Activated CD8-positive, alpha-beta memory T cell treated with anti-CD3 and anti-CD28 coated beads for 24 hours (primary cell): ENCODE data around the gene HAAO.

Experiments
- DNase-seq: peaks from one replicate; pipeline ENCODE4 v3.0.0-alpha.2; 2020

HAAO gene

DNA sequence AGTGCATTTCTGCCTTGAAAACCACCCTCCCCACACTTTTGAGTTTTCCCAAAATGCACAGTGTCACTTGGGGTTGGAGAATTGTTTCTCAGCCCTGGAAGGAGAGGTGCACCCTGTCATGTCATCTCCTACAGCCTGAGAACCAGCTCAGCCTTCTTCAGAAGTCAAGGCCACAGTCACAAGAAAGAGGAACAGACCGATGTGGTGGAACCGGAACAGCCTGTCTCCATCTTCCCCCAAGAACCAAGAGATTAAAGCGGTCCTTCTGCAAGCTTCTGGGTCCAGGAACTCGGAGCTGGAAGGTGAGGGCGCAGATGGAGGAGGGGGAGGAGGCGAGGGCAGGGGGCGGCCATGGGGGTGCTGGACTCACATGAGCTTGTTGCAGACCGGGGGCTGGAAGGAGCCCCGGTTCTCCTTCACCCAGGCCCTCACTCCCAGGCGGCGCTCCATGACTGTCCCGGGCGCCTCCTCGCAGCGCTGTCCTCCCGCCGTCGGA is 248 bp downstream of the HAAO start:
- DNase-seq: peak; percentile 71

DNA sequence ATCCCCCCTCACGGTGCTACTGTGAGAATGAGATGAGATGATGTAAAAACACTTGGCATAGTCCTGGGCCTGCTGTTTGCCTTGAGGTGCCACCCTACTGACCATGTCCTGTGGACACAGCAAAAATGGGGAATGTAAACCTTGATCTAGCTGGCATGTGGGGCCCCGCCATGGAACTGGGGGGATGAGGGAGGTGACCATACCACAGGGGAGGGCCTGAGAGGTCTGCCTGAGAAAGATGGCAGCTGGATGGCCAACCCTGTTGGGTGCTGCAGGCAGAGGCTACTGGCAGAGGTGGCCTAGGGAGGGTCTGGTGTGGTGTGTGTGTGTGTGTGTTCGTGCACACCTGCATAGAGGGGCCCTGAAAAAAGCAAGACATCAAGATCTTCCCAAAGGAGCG is 777 bp downstream of the HAAO start:
- no peak for DNase-seq

- peak; percentile 49 for DNase-seq
Observed at GRCh38 chr2:42789751-42790150, 2.6 kb downstream of the HAAO start.

GRCh38 chr2:42788882-42789281 is 3.5 kb downstream of the HAAO start:
- DNase-seq: peak; percentile 30

DNA sequence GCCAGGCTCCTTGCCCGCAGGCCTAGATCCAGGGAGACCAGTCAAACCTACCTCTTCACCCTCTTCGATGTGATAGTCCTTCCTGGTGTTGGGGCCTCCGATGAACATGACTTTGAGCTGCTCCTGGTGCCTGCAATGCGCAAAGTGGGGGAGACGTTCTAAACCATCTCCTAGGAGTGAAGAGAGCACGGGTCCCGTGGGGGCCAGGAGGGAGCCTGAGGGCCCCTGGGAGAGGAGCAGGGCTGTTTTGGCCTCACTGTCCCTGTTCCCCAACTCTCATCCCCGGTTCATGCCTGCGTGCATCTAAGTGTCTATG is 3.9 kb downstream of the HAAO start:
- DNase-seq: peak; percentile 53

GRCh38 chr2:42787788-42788477 is 4.5 kb downstream of the HAAO start:
- DNase-seq: peak; percentile 43

DNA sequence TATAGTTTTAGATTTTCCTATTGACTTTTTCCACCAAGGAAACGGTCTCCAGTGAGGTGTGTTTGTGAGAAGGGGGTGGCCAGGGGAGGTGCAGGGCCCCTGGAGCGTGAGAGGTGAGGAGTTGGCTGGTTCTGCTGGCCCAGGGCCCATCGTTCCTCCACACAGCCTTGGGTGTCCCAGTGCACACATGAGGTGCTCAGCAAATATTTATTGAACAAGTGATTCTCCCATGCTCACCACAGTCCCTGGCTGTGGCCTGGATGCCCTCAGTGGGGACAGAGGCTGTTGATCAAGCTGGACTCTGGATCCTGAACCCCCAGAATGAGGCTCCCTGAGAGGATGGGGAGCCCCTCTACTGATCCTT is 5.0 kb downstream of the HAAO start:
- peak; percentile 48 for DNase-seq

DNA sequence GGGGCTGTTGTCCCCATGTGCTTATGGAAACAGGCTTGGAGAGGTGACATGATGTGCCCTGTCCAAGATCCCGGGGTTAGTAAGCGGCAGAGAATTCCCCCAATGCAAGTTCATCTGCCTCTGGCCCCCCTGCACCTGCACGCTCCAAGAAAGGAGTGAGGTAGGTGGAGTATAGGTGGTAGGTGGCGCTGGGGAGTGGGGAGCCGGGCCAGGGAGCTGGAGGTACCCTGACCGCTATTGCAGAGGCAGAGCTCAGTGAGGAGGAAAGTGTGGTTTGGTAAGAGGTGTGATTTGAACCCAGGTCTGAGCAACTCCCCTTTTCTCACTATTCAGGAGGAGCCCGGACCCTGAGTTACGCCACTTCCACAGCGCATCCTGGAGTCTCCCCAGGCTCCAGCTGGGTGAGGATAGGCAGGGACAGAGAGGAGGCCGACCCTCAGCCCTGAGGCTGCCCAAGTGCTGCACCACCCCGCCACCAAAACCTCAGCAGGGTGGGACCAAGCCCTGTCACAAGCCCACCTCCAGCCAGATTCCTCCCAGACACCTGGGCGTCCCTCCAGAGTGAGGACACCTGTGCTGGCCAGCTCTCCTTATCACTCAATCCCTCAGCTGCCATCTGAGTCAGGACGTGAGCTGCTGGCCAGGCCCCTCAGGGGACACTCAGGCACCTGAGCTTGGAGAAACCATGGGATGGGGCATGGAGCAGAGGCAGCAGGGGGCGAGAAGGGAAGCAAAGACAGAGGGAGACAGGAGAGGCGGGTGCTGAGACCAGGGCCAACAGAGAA is 5.6 kb downstream of the HAAO start:
- peak; percentile 49 for DNase-seq

DNA sequence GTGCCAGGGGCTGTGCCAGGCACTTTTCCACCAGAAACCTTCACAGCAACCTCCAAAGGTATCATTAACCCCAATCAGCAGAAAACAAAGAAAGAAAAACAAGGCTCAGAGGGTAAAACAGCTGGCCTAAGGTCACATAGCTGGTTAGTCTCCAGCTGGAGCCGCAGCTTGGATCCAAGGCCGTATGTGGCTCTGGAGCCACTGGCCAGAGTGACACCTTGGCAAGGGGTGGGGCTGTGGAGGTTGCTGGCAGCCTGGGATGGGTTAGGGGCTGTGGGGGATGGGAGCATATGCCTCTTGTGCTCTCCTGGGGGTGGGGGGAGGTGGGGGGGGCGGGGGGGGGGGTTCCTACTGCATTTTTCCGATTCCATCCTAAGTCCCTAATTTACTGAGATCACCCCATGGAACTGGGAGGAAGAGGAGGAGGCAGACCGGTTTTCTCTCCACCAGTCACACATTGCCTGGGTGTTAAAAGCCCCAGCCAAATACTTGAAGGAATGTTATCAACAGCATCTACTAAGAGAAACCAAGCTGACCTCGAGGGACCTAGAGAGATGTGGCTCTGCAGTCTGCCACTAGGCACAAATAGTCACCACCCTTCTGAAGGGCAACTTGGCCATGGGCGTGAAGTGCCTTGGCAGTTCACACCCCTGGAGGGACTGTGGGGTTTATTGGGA is 8.0 kb downstream of the HAAO start:
- DNase-seq: peak; percentile 40

DNA sequence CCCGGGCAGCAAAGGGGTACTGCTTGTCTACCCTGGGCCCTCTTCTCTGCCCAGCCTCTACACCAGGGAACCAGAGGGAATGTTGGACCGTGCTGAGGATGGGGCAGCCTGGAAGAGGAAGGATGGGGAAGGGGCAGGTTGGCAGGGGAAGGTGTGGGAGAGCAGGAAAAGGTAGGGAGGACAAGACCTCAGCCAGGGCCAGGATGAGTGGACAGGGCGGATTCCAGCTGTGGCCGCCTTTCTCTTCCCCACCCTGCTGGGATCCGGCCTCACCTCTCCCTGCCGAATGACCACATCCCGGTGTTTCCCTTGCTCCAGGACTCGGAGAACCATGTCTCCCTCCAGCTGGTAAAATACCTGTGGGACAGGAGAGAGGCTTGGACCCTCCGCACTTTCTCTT is 8.9 kb downstream of the HAAO start:
- DNase-seq: no peak

DNA sequence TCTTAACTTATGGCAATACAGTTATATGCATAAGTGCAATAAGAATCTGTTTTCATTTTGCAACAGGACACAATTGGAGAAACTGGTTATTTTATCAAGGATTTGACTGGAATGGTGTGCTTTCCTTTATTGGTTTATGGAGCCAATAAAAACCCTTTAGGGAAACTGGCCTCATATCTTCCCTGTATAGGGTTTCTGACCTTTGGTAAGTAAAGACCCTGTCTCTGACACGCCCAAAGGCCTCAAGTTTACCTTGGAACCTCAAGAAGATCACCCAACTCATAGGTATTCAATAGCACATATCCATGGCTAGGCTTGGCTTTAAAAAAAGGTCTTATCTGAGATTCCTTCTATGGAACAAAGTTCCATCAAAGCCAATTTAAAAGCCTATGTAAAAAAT is 11.2 kb downstream of the HAAO start:
- no peak for DNase-seq

- no peak for DNase-seq
Observed at GRCh38 chr2:42777883-42778805, 14.2 kb downstream of the HAAO start.

DNA sequence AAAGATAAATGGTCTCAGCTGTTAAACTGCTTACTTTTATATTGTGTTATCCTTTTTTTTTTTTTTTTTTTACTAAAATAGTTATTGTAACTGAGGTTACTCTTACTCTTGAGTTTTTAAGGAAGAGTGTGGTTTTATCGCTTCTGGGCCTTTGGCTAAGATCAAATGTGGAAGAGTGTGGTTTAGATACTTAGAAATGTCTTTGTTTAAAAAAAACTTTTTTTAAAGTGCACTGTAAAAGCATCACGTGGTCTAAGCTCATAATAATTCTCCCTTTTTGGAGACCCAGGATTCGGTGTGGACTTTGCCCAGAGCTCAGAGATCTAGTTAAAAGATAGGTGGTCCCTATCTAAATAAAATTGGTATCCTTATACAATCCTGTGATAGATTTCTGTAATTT is 16.6 kb downstream of the HAAO start:
- no peak for DNase-seq

DNA sequence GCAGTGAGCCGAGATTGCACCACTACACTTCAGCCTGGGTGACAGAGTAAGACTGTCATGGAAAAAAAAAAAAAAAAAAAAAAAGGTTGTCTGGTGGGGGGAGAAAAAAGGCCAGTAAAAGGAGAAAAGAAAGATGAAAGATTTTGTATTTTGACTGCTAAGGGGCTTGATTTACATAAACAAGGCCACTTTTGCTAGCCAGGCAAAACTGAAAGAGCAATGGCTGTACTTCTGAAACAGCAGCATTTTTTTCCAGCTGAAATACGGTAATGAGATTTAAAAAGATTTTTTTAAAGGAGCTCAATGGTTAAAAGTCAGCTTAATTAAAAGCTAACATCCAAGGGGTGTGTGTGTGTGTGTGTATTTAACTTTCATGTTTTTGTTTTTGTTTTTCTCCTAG is 17.2 kb downstream of the HAAO start:
- DNase-seq: no peak

DNA sequence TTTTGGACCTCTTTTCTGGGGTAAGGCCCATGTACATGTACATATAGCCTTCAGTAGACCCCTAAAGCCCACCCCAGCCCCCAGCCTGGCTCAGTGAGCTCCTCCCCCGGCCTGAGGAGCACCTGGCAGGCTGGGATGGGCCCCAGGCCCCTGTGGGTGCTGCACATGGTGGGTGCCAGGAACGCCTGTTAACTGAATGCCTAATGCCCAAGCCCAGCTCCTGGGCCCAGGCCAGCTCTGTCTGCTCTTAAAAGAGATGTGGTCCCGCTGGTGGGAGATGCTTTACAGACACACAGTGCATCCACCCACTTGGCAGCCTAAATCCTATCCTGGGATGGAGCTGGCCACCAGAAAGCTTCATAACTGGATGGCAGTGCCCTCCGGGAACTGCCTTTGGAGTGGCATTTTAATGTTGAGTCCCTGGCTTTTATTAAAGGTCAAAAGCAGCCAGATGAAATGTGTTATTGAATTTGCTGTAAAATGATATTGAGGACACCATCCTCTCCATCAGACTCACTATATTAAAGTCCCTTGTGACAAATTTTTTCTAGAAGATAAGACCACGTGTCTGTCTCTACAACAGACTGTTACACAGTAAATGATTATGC is 20.7 kb downstream of the HAAO start:
- no peak for DNase-seq

DNA sequence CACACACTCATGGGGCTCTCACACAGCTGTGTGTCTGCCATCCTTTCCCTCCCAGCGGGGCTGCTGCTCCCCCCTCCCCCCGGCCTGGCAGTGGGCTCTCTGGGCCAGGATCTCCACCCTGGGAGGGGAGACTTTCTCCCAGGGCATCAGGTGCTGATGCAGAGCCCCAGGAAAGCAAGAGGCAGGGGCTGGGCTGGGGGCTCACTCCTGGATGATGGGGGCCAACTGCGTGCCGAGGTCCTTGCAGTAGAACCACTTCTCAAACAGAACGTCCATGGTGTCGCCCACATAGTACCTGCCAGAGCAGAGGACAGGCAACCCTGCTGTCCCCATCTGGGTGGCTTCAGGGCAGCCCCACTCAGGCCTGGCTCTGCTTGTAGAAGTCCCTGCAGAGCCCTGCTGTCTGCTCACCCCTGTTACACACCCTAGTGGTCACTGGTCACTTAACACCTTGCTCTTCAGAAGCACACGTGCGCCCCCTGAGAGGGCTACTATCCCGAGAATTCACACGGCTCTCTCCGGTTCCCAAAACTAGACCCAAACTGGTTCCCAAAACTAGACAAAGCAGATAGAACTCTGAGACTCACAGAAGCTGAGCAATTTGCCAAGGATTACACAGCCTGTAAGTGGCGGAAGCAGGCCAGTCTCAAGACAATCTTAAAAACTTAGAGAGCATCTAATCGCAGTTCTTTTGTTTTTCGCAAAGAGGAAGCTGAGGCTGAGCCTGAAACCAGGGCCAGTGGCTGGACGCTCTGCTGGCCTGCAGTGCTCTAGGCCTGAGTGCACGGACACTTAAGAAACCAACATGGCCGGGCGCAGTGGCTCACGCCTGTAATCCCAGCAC is 21.9 kb downstream of the HAAO start:
- DNase-seq: no peak

DNA sequence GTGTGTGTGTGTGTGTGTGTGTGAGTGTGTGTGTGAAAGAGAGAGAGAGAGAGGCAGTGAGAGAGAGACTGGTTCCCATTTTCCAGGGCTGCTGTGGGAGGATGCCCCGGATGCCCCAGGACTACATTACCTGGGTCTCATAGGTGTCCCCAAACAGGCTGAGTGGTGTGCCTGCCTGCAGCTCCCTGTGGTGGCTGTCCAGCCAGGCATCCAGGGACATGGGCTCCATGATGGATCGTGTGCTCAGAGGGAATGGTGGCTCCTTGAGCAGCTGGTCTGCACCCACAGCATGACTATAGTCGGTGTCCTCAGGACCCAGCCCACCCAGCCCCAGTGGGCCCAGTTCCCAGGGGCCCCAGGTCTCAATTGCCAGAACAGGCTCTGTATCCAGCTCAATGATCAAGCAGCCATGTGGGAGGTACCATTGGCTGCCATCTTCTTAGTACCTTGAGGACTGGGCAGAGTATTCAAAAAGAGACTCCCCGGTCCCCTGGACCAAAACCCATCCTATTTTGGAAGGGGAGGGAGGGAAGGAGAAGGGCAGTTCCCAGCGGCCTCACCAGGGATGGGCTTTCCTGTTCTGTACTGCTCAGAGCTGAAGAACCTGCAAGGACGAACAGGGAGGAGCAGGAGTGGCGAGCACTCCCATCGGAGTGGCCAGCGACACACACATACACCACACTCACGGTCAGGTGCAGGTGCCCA is 22.6 kb downstream of the HAAO start:
- DNase-seq: no peak

- DNase-seq: no peak
Observed at GRCh38 chr2:42768706-42769256, 23.6 kb downstream of the HAAO start.

DNA sequence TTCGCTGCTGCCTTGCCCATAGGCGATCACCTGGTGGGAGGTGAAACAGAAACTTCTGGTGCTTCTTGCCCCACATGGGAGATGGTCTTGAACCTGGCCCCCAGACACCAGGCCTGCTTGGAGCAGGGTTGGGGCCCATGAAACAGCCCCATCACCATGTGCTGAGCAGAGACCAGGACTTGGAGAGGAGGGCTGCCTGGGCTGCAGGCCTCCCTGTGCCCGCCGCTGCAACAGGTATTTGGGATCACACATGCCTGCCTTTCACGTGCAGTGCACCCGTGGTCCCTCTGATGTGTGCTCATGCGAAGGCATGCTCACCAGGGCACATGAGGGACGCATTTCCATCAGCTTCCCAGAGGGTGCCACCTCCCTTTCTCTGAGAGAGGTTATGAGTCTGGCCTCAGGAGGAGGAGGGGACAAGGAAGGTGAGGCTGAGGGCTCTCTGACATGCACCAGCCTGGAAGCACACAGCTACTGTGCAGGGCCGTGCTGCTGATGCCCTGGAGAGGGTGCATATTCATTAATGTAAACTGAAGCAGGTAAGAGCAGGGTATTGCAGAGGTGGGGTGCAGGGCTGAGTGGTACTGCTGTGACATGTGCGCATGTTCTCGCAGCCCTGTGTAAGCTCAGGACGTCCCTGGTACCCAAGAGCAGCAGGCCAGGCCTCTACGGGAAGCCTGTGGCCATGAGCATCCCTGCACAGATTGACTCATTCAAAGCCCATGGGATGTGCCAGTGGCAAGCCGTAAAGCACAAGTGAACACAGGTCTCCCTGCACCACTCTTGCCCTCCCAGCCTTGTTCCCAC is 24.3 kb downstream of the HAAO start:
- DNase-seq: no peak
